Ectodermal cell (in vitro differentiated cells): ENCODE measurements around the gene UBA3.

Experiments used
- H3K27ac ChIP-seq: 2 replicates; pipeline ENCODE4 v1.7.0; 2013; ENCODE audit warnings: mild to moderate bottlenecking, low read depth, low read length; ENCODE audit not compliant: insufficient read depth, poor library complexity, severe bottlenecking
- H3K27me3 ChIP-seq: 2 replicates; pipeline ENCODE4 v1.7.0; 2013; ENCODE audit warnings: mild to moderate bottlenecking, low read length; ENCODE audit not compliant: insufficient read depth, control insufficient read depth, poor library complexity, severe bottlenecking
- H3K36me3 ChIP-seq: one replicate; pipeline ENCODE4 v1.7.0; 2013; ENCODE audit warnings: low read length; ENCODE audit not compliant: control insufficient read depth, insufficient read depth
- H3K4me1 ChIP-seq: one replicate; pipeline ENCODE4 v1.7.0; 2013; ENCODE audit warnings: low read length; ENCODE audit not compliant: control insufficient read depth, insufficient read depth
- H3K4me3 ChIP-seq: 2 replicates; pipeline ENCODE4 v1.7.0; 2013; ENCODE audit warnings: low read depth, low read length, control low read depth; ENCODE audit not compliant: insufficient read depth
- H3K9me3 ChIP-seq: 2 replicates; pipeline ENCODE4 v1.7.0; 2013; ENCODE audit warnings: mild to moderate bottlenecking, low read length, moderate library complexity; ENCODE audit not compliant: control insufficient read depth
- WGBS, 2 experiments: methylation state at CpG; one replicate each; pipeline ENCODE4 v1.1.7; 2013; ENCODE audit warnings: missing lambda C conversion rate in 2 of 2; 5-methylcytosine and 5-hydroxymethylcytosine counted together

Gene UBA3

DNA sequence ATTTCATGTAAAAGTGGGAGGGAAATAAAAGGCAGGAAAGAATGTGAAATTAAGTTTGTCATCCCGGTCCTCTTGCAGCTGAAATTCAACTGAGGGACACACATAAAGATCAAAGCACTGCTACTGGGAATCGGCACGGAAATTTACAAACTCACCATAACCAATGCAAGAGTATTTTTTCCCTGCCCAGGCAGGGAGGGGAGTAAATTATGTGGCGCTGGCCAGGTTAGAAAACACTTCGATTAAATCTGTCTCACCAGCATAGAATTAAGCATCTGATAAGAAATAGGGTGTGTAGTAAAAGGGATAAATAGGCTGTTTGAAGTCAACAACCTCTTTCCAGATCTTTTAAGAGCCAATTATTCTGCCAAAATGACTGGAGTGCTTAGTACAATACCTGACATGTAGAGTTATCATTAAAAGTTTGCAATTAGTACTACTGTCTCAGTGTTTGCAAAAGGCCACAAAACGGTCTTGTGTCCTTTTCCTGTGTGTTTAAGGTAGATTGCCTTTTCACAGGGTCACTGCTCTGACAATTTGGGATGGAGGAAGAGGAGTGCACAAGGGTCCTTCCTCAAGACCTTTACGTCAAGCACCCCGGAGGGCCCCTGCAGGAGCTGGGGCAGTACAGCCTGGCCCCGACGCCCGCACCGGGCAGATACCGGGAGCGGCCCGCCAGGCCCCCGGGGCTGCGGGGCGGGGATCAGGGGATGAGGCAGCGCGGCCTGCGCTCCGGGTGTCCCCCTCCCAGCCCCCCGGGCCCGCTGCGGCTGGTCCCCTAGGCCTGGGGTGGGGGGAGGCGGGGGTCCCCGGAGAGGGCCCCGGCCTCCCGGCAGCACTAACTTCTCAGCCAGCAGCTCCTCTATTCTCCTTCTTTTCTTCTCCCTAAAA, 651 bp downstream of the UBA3 start:
- Histone ChIP-seq H3K9me3 (no peaks in the 10 kb centered on the region), H3K4me3 (peak overlapping the region; percentile 62), H3K4me1 (peaks cover 5% of the 10 kb centered on the region), H3K27me3 (no peaks in the 10 kb centered on the region), H3K36me3 (no peaks in the 10 kb centered on the region), H3K27ac (peak overlapping the region; percentile 27)
- 9 to 12% methylated on average over 27 to 29 of the region's 29 CpGs for WGBS, 2 experiments

DNA sequence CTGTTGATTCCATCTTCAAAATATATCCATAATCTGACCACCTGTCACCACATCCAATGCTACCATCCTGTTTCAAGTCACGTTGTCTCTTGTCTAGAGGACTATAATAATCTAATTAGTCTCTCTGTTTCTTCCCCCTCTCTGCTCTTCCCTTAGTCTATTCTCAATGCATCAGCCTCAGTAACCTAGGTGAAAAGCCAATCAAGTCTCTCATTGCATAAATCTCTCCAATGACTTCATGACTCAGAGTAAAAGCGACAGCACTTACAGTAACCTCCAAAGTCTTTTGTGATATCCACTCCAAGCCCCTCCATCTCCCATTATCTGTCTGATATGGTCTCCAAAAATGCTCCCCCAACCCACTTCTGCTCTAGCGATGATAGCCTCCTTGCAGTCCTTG, 7.2 kb downstream of the UBA3 start:
- Histone ChIP-seq H3K4me3 (no peak overlapping the region), H3K27ac (no peak overlapping the region), H3K4me1 (no peaks in the 10 kb centered on the region), H3K36me3 (no peaks in the 10 kb centered on the region), H3K27me3 (no peaks in the 10 kb centered on the region), H3K9me3 (no peaks in the 10 kb centered on the region)
- 94 to 95% methylated on average over 3 of the region's 3 CpGs for WGBS, 2 experiments

DNA sequence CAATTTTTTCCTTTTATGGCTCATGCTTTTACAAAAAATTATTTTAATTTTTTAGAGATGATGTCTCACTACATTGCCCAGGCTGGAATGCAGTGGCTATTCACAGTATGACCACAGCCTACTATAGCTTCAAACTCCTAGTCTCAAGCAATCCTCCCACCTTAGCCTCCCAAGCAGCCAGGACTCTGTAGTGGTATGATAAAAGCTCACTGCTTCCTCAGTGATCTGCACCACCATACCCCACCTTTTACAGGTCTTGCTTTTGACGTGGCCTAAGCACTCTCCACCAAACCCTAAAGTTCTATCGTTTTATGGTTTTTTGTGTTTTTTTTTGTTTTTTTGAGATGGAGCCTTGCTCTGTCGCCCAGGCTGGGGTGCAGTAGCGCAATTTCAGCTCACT, 14.0 kb downstream of the UBA3 start:
- Histone ChIP-seq H3K27me3 (no peaks in the 10 kb centered on the region), H3K9me3 (no peaks in the 10 kb centered on the region), H3K4me3 (no peak overlapping the region), H3K36me3 (peaks cover 9% of the 10 kb centered on the region), H3K4me1 (no peaks in the 10 kb centered on the region), H3K27ac (no peak overlapping the region)
- WGBS, 2 experiments: 67 to 73% methylated on average over 3 to 4 of the region's 4 CpGs

DNA sequence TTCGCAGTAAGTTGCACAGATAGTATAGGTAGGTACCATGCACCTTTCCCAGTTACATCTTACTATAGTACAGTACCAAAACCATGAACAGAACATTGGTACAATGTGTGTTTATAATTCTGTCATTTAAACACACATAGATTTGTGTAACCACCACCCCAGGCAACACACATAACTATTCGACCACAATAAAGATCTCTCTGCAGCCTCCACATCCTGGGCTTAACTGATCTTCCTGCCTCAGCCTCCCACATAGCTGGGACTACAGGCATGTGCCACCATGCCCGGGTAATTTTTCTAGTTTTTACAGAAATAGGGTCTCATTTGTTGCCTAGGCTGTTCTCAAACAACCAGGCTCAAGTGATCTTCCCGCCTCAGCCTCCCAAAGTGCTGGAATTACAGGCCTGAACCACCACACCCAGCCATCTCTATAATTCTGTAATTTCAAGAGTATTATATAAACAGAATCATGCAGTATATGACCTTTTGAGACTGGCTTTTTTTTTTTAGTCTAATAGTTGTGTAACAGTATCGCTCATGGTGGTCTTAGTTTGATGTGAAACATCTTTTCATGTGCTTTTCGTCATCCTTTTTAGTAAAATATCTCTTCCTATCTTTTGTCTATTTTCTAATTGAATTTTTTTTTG, 14.7 kb downstream of the UBA3 start:
- Histone ChIP-seq H3K36me3 (peaks cover 16% of the 10 kb centered on the region), H3K4me1 (no peaks in the 10 kb centered on the region), H3K27ac (no peak overlapping the region), H3K4me3 (no peak overlapping the region), H3K27me3 (no peaks in the 10 kb centered on the region), H3K9me3 (no peaks in the 10 kb centered on the region)
- WGBS, 2 experiments: 91 to 94% methylated on average over 3 to 6 of the region's 6 CpGs

DNA sequence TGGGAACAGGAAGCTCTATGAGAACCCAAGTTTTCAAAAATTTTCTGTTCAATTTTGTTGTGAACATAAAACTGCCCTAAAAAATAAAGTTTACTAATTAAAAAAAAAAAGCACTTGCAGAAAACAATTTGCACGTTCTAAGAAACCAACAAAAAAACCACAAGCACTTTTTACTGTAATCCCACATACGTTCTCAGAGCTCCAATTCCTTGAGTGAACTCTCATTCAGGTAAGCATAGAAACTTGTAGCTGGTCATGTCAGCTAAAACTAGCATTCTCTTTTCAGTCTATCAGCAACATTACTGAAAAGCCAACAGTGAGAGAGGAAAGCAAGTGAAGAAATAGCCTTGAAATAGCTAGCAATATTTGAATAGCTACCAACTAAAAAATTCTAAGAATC, 16.5 kb downstream of the UBA3 start:
- H3K36me3 ChIP-seq: peaks cover 31% of the 10 kb centered on the region
- H3K4me1 ChIP-seq: no peaks in the 10 kb centered on the region
- WGBS, 2 experiments: 89 to 100% methylated on average over 2 of the region's 2 CpGs
- no peak overlapping the region for H3K4me3 ChIP-seq
- H3K27ac ChIP-seq: no peak overlapping the region
- H3K27me3 ChIP-seq: no peaks in the 10 kb centered on the region
- no peaks in the 10 kb centered on the region for H3K9me3 ChIP-seq

DNA sequence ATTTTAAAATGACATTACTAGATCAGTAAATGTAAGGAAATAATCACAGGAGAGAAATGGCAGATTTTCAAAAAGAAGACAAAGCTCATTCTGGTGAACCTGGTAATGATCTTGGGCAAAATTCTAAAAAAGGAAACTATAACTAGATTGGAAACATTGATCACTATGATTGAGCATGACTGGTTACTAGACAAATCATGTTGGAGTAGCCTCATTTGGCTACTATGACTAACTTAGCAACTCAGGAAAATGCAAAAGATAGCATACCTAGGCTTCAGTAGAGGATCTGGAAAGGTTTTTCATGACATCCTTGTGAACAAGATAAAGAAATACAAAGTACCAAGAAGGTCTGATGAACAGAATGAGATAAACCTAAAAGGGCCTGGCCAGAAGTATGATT, 20.5 kb downstream of the UBA3 start:
- Histone ChIP-seq H3K9me3 (no peaks in the 10 kb centered on the region), H3K4me1 (no peaks in the 10 kb centered on the region), H3K27ac (no peak overlapping the region), H3K27me3 (no peaks in the 10 kb centered on the region), H3K4me3 (no peak overlapping the region), H3K36me3 (peaks cover 33% of the 10 kb centered on the region)

DNA sequence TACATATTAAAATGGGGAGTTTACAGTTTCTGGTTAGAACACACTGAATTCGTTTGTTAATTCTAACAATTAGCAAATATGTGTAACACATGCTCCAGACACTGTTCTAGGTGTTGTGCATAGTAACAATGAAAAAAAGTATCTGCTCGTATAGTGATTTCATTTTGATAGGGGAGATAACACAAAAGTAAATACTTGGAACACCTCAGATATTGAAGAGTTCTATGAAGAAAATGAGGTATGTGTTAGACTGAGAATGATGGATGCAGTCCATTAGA, 21.3 kb downstream of the UBA3 start:
- Histone ChIP-seq H3K27ac (no peak overlapping the region), H3K36me3 (peaks cover 33% of the 10 kb centered on the region), H3K4me3 (no peak overlapping the region), H3K4me1 (no peaks in the 10 kb centered on the region), H3K9me3 (no peaks in the 10 kb centered on the region), H3K27me3 (no peaks in the 10 kb centered on the region)
- 93 to 98% methylated on average over 2 of the region's 2 CpGs for WGBS, 2 experiments

DNA sequence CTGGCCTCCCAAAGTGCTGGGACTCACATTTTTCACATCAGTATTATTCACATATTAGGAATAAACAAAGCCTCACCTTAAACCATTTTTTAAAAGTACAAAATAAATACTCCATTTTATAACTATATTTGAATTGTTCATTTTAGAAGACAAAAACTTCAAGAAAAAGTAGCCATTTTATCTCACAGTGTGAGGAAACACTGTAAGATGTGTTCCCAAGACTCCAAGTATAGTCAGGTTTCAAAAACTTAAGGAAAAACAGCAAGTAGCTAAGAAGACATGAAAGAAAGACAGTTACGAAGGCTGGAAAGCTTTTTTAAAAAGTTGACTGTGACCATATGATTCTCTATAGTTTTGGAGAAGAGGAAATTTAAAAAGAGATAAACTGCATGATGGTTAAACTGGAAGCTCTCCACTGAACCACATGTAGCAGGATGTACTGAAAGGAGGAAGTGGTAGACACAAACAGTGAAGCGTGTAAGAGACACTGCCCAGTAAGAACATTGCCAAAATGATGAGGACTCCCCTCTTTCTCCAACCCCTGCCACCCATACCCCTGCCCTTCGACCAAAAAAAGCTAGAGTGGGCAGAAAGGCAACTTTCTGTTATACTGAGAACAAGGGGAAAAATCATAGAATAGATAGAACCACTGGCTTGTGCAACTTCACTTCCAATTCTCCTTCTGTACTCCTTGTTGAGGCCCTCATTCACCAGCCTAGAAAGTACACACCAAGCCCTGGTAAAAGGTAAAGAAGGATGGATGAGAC, 21.8 kb downstream of the UBA3 start:
- WGBS, 2 experiments: 89 to 99% methylated on average over 3 of the region's 3 CpGs
- Histone ChIP-seq H3K4me1 (no peaks in the 10 kb centered on the region), H3K4me3 (no peak overlapping the region), H3K27ac (no peak overlapping the region), H3K36me3 (peaks cover 33% of the 10 kb centered on the region), H3K9me3 (no peaks in the 10 kb centered on the region), H3K27me3 (no peaks in the 10 kb centered on the region)

DNA sequence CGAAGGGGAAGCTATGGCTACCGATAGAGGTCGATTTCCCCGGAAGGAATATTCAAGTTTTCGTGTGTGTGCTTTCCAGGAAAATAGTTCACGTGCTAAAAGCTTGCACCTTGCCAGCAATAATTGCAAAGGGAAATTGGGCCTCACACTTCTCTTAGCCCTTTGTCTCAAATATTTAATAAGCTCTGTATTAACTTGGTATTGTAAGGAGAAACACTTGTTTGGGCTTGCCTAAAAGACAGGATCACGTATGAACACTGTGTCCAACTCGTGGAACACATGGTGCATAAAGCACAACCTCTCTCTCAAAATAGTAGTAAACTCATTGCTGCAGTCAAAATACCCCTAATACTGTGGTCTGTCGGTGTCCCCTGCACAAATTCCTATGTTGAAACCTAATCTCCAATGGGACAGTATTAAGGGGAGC, 27.7 kb downstream of the UBA3 start:
- Histone ChIP-seq H3K27me3 (no peaks in the 10 kb centered on the region), H3K4me1 (peaks cover 5% of the 10 kb centered on the region), H3K27ac (peak overlapping the region; percentile 90), H3K4me3 (peak overlapping the region; percentile 98), H3K36me3 (peaks cover 9% of the 10 kb centered on the region), H3K9me3 (no peaks in the 10 kb centered on the region)
- WGBS, 2 experiments: 17 to 22% methylated on average over 9 of the region's 9 CpGs

DNA sequence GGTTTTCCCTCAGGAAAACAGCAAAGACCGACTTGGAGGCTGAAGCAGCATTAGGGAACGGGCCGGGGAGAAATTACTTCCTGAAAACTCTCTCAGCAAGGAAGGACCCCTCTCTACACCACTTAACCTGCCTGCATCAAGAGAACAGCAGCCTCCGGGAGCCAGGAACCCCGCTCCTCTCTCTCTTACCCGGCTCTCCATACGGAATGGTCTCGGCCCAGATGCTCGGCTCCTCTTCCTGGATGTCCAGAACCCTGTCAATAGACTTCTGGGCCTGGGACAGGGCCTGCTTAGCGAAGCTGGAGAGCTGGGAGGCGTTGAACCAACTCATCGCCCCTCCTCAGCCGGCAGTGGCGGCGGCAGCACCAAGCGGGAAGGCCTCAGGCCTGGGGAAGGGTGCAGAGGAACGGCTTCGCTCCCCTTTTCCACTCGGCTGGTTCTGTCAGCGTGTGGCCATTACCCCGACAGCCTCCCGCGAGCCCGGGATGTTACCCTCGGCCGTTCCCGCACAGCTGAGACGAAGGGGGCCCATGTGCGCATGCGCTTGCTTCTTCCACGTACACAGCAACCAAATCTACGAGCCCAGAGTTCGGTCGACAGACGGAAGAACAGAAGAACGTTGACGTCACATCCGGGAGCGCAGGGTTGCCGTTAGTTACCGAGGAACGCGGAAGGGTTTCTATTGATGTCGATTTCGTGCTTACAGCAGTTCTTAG, 28.3 kb downstream of the UBA3 start, which contains the start of gene TMF1:
TSS of gene TMF1 (minus strand) at position 578 of the 716 bp plus-strand sequence. CDS start at position 331, 247 bp downstream.
- Histone ChIP-seq H3K4me1 (peaks cover 5% of the 10 kb centered on the region), H3K36me3 (peaks cover 10% of the 10 kb centered on the region), H3K27ac (peak within 1 kb of the TSS; percentile 90), H3K27me3 (no peaks in the 10 kb centered on the region), H3K4me3 (peak within 1 kb of the TSS; percentile 98), H3K9me3 (no peaks in the 10 kb centered on the region)
- 0% methylated on average over 45 of the region's 45 CpGs for WGBS, 2 experiments
